Ishikawa (cell line): Measurements from ENCODE around the gene TMPO.

ENCODE experiments used
- CEBPB ChIP-seq: IDR thresholded peaks from 2 replicates; pipeline ENCODE4 v1.6.1; 2012
- EP300 ChIP-seq: IDR thresholded peaks from 2 replicates; pipeline ENCODE4 v1.6.1; 2012; ENCODE audit warnings: borderline replicate concordance
- RAD21 ChIP-seq: IDR thresholded peaks from 2 replicates; pipeline ENCODE4 v1.6.1; 2012; ENCODE audit warnings: low read depth
- TAF1 ChIP-seq: IDR thresholded peaks from 2 replicates; pipeline ENCODE4 v1.6.1; 2012; ENCODE audit warnings: low read depth, mild to moderate bottlenecking
- TCF12 ChIP-seq: IDR thresholded peaks from 2 replicates; pipeline ENCODE4 v1.6.1; 2012; ENCODE audit warnings: low read depth
- TEAD4 ChIP-seq: IDR thresholded peaks from 2 replicates; pipeline ENCODE4 v1.6.1; 2012
- YY1 ChIP-seq: IDR thresholded peaks from 2 replicates; pipeline ENCODE4 v1.6.1; 2012; ENCODE audit warnings: low read depth
- TF ChIP-seq, protein P1 (sequence below): IDR thresholded peaks from 2 replicates; pipeline ENCODE4 v1.6.1; 2012; ENCODE audit warnings: low read depth, mild to moderate bottlenecking

DNA sequence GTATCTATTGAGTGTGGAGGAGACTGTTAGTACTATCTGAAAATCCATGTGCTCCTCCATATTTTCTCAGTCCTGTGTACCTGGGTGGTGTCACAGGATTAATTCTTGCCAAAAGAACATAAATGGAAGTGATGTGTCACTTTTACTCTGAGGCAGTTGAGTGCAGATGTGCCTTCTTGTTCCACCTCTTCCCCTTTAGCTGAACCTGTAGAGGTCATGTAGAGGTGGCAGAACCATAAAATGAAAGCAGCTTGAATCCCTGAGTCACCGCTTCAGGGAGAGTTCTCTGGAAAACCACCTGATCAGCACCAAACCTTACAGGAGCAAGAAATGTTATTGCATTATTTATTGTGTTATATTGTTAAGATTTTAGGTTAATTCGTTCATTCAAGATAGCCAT lies 63.4 kb downstream of the TMPO start:
- TF ChIP-seq YY1 (no peak), RAD21 (no peak), TAF1 (no peak), TCF12 (no peak), TEAD4 (no peak), CEBPB (no peak), EP300 (no peak)
- TF ChIP-seq, protein P1, sequence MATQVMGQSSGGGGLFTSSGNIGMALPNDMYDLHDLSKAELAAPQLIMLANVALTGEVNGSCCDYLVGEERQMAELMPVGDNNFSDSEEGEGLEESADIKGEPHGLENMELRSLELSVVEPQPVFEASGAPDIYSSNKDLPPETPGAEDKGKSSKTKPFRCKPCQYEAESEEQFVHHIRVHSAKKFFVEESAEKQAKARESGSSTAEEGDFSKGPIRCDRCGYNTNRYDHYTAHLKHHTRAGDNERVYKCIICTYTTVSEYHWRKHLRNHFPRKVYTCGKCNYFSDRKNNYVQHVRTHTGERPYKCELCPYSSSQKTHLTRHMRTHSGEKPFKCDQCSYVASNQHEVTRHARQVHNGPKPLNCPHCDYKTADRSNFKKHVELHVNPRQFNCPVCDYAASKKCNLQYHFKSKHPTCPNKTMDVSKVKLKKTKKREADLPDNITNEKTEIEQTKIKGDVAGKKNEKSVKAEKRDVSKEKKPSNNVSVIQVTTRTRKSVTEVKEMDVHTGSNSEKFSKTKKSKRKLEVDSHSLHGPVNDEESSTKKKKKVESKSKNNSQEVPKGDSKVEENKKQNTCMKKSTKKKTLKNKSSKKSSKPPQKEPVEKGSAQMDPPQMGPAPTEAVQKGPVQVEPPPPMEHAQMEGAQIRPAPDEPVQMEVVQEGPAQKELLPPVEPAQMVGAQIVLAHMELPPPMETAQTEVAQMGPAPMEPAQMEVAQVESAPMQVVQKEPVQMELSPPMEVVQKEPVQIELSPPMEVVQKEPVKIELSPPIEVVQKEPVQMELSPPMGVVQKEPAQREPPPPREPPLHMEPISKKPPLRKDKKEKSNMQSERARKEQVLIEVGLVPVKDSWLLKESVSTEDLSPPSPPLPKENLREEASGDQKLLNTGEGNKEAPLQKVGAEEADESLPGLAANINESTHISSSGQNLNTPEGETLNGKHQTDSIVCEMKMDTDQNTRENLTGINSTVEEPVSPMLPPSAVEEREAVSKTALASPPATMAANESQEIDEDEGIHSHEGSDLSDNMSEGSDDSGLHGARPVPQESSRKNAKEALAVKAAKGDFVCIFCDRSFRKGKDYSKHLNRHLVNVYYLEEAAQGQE: no peak
